Measurements from ENCODE around the gene ADCY3.
A peak's percentile ranks its signal among the peaks of the same experiment; 100 is the strongest.
"Not testable (repeated sequence)": the region's sequence is repeated elsewhere in the genome, so short reads cannot be mapped to it uniquely, and the experiment has no call there.

The ADCY3 gene

DNA sequence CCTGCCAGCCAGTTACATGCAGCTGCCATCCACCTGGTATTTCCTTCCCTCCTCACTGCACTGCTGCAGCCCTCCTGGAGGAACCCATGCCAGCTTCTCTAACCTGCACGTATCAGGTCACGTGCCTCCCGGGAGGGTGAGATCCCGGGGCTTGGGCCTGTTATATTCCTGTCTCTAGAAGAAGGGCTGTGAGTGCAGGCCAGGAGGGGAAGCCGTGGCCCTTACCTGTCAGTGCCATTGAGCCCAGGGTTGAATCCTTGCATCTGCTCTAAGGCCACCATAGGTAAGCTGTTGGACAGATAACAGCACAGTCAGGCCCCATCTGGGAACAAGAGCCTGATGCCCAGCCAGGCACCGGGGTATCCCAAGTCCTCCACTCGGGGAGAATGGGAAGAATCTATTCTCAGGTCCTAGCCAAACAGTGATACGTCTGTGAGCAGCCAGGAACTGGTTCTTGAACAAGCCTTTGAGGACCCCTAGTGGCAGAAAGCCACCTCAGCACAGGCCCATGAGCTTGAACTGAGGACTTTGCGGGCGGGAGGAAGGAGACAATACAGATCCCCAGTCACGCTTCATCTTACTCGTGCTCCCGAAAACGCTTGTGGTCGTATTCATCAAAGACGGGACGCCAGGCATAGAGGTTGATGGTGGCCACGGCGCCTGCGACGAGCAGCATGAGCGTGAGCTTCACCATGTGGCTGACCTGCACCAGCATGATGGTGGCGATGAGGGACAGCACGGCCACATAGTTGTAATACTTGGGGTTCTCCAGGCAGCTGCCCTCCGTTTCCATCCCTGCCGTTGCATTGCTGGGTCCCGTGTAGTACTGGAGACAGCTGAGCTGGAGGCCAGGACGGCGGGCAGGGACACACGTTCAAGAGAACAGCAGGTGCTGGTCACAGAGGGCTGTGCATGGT lies 92.5 kb downstream of the ADCY3 start:
- DNase-seq: peak; percentile 89

DNA sequence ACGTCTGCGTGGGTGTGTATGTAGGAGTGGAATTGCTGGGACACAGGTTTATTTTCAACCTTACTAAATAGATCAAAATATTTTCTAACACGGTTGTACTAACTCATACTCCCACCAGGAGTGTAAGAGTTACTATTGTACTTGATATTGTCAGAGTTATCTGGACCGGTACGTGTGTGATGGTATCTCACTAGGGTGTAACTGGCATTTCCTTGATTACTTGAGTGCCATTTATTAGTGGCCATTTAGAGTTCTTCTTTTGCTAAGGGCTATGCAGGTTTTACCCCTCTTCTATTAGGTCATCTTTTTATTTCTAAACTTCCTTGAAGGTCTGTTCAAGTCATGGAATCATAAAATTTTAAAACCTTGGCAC lies 93.3 kb downstream of the ADCY3 start:
- no peak for DNase-seq

DNA sequence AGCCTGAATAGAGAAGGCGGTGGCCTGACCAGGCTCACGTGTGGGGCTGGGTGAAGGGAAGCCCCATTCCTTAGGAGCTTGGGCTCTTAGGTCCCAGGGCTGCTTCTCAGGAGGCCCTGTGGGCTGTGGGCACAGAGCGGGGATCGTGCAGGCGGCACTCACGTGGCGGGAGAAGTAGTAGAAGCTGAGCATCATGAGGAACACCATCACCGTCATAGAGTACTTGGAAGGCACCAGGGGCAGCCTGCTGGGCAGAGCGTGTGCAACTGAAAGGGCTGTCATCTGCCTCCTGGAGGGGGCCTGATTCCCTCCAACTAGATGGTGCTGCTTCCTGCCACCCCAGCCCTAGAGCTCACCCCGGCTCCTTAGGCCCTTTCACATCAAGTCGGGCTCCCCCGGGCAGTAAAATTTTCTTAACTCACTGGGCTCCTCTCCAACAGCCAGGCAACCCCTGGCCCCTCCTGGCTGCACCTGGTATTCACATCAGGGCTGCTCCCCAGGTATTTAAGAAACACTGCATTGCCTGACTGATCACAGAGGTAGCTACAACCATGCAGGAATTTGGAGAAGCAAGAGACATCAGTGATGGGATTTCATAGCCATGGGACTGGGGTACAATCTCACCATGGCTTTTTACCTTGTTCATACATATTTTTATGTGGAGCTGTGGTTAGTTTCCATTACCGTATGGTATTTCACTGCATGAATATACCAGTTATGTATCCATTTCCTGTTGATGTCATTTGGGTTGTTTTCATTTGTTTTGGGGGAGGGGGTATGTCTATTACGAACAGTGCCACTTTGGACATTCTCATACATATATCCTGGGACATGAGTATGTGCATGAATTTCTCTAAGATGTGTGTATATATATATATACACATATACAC lies 93.9 kb downstream of the ADCY3 start:
- DNase-seq: no peak

DNA sequence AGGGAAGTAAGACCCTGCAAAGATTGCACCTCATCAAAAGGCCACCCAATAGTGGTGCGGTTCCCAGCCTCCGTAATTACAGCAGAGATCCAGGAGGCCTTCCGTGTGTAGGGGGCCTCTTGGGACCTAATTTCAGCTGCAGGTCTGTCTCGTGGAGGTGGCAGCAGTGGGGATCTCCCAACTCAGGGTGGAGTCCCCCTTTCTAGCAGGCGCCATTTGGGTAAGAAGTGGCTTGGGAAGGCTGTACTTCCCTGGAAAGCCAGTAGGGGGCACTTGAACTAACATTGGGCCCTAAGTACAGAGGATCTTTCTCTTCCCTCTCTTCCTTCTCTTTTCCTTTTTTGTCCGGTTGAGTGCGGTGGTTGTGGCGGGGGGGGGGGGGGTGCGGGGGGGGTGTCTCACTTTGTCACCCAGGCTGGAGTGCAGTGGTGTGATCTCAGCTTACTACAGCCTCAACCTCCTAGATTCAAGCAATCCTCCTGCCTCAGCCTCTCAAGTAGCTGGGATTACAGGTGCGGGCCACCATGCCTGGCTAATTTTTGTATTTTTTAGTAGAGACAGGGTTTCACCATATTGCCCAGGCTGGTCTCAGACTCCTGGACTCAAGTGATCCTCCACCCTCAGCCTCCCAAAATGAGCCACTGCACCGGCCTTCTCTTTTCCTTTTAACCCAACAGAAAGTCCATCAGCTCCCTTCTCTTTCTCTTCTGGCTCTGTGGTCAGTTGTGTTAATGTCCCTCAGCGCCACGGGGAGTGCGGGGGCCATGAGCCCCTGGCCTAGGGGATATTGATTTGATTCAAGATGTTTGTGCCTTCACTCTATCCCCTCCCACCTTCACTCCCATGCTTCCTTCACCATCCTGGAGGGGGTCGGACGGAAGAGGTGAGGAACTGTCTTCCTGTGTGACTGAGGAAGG lies 94.8 kb downstream of the ADCY3 start:
- no peak for DNase-seq

DNA sequence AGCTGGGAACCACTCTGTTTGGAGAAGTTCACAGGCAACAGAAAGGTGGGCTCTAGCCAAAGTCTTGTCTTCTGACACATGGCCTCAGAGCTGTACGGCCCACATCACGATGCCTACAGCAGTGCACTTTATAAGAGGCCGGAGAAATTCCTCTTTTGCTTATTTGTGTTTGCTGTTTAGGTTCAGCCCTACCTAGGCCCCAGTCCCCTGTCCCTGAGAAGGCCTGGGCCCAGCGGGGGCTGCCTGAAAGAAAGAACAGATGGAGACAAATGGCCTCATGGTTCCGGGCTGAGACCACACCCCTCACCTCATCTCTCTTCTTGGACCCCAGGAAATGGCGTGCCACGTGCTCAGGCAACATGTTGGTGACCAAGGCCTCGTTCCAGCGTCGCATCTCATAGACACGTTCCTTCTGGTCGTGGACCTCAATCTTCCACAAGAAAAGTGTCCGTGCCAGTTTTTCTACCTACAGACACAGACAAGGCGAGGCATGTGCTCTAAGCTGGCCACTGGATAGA lies 95.9 kb downstream of the ADCY3 start:
- DNase-seq: no peak

DNA sequence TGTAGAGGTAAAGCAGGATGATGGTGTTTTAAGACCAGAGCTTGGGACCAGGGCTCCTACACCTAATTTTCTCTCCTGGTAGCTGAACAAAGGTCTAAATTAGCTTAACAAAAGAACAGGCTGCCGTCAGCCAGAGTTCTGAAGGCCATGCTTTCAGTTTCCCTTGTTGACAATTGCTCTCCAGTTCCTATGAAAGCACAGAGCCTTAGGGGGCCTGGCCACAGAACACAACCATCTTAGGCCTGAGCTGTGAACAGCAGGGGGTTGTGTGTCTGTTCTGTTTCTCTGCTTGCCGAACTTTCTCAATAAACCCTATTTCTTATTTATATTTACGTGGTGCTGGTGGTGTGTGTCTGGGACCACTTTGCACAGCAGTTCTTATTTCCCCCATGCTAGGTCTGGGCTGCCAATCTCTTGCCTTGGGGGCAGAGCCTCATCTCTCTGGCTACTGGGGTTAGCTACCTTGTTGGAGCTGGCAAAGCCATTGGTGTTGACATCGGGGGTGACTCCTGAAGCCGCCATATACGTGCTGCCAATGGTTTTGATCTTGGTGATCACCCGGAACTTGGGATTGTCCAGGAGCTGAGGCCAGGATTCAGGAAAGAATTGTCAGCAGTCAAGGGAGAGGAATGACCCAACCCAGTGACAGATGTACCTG lies 97.9 kb downstream of the ADCY3 start:
- no peak for DNase-seq

DNA sequence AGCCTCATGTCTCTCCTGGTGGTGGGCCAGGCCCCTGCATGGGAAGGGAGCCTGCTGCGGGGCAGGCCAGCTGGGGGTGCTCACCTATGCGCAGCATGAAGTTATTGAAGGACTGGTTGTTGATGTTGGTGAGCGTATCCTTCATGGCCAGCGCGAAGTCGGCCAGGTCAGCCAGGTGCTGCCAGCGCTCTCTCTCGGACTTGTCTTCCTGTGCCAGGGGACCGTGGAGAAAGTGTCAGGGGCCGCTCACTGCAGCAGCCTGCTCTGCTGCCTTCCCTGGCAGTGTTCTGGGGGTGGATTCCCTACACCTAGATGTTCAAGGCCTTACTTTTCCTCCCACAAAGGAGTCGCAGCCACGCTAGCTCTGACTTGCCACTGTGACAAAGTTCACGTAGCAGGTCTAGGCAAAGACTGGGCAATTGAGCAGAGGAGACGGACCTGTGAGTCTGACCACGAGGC lies 98.6 kb downstream of the ADCY3 start:
- no peak for DNase-seq

DNA sequence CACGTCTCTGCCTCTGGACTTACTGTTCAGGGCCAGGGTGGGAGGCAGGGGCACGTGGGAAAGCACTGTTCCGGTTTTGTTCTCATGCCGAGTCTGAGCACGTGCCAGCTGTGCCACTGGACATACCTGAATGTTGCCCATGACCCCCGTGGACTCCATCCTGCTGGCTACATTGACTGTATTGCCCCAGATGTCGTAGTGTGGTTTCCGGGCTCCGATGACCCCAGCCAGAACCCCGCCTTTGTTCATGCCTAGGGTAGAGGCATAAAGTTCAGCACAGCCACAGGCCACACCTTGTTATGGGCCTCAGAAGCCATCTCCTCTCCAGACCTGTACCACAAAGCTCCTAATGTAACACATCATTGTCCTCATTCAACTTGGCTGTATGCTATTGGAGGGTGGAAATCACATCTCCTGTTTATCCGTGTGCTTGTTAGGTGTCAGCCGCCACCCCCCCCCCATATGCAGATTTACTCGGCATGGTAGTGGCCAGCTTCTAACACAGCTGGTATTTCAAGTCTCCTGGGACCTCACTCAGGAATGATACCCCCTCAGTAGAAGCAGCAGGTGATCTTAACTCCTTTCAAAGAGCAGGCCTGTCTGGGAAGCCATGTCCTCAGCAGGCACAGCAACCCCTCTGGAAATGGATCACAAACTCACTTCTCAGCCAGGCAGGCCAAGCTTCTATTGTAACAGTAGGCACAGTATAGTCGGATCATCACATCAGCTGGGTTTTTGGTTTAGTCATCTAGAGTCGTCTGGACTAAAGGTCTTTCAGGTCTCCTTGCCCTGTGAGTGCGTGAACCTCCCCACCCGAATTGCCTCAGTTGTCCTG lies 99.2 kb downstream of the ADCY3 start:
- no peak for DNase-seq

DNA sequence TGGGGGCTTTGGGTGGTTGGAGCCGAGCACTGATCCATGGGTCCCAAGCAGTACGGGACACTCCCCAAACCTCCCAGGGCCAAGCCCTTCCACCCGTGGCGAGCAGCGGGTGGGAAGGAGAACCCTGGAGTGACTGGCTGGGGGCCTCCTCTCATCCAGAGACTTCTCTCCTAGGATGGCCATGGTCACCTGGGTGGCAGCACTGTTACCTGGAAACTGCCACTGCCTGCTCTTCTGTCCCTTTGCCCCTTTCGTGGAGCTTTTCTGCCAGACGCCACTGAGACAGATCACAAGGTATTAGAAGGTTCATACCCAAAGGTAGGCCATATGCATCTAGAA lies 99.9 kb downstream of the ADCY3 start:
- DNase-seq: no peak

DNA sequence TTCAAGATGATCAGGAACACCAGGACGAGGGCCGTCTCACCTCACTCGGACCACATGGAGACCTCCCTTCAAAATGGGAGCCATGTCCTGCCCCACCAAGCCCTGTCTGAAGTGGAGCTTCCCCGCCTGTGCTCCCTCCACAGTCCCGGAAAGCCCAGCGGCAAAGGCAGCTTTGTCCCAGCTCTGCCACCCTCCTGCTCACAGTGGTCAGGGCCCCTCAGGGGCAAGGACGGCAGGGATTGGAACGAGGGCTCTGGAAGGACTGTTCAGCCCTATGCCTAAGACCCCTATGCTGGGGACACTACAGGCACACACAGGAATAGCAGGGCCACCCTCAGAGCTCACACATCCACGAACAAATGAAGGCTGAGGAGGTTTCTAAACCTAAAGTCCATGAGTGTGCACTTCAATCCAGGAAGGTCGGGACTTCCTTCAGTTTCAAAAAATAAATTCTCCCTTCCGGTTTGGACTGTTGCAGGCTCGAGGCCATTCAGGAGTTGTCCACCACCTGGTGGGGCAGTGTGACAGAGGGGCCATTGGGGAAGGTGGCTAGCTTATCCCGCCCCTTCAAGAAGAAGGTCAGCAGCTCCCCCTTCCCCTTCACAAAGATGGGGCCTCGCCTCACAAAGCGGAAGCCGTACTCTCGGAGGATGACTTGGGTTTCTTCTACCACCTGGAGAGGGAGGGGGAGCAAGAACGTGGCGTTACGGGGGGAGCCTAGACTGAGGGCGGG lies 100.4 kb downstream of the ADCY3 start:
- no peak for DNase-seq

DNA sequence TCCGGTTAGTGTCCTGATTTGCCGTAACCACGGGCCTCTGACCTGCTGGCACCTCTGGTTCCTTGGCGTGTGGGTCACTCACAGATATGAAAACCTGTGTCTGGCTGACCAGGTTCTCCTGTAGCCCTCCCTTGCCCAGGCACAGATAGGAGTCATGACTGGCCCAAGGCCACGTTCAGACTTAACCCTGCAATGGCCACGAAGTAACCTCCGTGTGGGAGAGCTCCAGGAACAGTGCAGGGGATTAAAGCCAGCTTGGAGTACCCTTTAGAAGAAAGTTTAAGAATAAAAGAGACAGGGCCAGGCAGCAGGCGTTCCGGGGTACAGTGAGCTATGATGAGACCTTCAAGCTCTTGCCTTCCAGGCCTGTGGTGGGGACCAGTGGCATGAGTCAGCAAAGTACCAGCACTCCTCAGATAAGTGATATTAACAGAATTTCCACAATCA lies 101.3 kb downstream of the ADCY3 start:
- no peak for DNase-seq

DNA sequence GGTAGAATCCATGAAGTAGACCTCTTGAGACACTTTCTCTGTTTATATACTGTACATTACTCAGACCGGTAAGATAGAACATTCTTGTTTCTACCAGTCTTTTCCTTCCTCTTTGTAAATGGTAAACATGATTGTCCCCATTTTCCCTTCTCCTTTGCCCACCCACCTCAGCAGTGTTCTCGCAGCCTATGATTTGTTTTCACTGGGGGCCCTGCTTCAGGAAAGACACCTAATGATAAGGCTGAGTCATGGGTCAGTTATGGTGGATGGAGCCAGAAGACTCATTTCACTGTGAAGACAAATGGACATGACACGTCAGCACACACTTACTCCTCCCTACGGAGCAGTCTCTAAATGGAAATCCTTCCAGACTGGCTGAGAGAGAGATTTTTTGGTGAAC lies 103.2 kb downstream of the ADCY3 start:
- DNase-seq: no peak

DNA sequence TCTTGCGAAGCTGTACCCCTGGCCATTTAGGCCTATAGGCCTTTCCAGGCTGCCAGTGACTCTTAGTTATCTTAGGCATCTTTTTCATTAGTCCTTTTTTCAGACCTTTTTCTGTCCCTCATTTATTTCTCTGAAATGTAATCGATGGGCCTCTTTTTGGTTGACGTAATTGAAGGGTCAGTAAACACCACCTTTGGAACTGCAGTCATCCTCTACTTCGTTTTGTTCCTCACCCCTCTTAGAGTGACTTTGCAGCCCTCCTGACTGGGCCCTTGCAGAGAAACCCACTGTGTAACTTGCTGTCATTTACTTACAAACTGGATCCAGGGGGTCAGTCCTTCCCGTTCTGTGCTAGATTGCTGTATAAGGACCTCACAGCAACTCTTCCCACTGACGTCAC lies 103.6 kb downstream of the ADCY3 start:
- DNase-seq: no peak

DNA sequence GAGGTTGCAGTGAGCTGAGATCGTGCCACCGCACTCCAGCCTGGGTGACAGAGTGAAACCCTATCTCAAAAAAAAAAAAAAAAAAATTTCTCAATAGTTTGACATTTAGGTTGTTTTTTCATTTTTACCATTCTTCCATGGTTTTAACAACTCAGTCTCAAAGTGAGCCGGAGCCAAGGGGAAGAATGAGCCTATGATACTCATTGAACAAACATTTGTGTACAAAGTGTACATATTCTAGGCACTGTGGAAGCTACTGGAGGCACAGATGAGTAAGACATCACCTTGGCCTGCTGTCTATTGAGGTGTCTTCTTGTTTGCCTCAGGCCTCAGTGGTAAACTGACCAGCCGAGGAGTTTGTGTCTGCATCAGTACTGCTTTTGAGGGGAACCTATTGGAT lies 104.9 kb downstream of the ADCY3 start:
- DNase-seq: no peak

DNA sequence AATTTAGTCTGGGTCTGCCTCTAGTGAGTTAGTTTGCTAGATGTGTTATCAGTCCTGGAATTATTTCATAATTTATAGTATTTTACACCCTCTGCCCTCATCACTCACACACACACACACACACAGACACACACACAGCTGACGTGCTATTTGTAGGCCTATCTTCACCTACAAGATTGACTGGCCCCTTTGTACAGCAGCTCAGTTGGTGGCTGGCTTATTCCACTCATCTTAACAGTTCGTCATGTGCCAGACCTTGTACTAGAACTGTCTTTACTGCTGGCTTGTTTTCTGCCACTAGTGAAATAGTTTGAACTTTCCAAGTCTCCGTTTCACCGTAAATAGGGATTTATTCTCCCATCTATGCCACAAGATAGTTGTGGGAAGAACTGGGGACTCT lies 105.5 kb downstream of the ADCY3 start:
- DNase-seq: no peak

DNA sequence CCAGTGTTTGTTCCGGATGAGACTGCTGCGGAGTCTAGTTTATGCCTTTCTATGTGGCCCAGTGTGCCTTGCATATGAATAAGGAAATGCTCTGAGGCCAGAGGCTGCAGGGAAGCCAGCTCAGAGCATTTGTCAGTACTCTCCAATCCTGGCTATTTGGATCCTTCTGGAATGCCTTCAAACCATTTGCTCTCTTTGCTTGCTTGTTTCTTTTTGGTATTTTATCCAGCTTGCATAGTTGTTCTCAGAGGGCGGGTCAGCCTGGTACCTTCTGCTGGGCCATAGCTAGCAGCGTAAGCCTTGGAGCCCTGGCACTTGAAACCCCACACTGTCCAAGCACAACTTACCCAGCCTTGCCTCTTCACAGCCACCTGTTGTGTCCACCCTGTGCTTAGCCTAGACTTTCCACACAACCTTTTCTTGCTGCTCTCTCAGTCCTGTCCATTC lies 106.3 kb downstream of the ADCY3 start:
- DNase-seq: no peak

DNA sequence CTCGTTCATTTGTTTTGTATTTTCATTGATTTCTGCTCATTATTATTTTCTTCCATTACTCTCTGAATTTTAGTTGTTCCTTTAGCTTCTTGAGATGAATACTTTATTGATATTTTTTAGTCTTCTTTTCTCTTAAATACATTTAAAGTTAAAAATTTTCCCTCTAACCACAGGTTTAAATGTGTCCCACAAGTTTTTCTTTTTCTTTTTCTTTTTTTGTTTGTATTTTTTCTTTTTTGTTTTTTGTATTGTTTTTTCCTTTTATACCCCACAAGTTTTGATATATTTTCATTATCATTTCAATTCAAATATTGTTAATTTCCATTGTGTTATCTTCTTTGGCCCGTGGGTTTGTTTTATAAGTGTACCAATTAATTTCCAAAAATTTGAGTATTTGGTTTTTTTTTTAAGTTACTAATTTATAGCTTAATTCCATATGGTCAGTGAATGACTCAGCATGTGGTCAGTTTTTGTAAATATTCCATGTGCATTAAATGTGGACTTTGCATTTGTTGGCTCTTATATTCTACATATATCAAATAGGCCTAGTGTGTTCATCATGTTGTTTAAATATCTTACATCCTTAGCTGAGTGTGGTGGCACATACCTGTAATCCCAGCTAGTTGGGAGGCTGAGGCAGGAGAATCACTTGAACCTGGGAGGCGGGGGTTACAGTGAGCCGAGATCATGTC lies 110.6 kb downstream of the ADCY3 start:
- DNase-seq: no peak

DNA sequence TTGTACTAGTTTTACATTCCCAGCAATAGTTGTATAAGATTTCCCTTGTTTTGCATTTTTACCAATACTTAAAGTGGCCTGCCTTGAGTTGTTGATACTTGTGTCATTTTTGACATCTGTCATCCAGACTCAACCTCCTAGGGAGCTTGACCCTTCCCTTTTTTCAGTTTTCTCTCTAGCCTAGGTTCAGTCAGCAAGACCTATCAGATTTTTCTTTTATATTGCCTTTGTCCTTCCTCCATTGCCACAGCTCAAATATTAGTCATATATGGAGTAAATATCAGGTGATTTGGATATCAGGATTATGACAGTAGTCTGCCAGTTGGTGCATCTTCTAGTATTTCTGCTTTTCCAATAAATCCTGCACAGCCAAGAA lies 113.4 kb downstream of the ADCY3 start:
- DNase-seq: no peak

DNA sequence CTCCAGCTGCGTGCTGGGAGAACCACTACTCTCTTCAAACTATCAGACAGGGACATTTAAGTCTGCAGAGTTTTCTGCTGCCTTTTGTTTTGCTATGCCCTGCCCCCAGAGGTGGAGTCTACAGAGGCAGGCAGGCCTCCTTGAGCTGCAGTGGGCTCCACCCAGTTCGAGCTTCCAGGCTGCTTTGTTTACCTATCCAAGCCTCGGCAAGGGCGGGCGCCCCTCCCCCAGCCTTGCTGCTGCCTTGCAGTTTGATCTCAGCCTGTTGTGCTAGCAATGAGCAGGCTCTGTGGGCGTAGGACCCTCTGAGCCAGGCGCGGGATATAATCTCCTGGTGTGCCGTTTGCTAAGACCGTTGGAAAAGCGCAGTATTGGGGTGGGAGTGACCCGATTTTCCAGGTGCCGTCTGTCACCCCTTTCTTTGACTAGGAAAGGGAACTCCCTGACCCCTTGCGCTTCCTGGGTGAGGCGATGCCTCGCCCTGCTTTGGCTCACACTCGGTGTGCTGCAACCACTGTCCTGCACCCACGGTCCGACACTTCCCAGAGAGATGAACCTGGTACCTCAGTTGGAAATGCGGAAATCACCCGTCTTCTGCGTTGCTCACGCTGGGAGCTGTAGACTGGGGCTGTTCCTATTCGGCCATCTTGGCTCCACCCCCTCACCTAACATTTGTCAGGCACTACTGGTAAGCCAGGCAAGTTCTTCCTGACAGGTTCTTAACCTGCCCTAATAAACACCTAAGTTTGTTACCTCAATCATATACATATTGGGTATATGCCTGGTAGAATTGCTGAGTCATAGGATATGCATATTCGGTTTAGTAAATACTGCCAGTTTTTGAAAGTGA lies 114.0 kb downstream of the ADCY3 start:
- DNase-seq: not testable (repeated sequence)
